ENCODE data around the gene BICDL1. TPM values are rescaled to one million over a fixed set of nuclear protein-coding genes. Genes with fewer than 3 reads are reported as not detected.

The BICDL1 gene
- total RNA-seq, 1 donor from 2014 or later: not detected

GRCh38 chr12:119949594-119949993 is 39.4 kb upstream of the BICDL1 start:
- no peaks in the 10 kb centered on the region for H3K4me1 Mint-ChIP-seq (ENCODE audit: unreplicated experiment)
- no peak for DNase-seq (ENCODE audit: extremely low spot score, unreplicated experiment)
- no peaks in the 10 kb centered on the region for H3K9me3 Mint-ChIP-seq (ENCODE audit: unreplicated experiment)
- TF ChIP-seq CTCF (IDR thresholded peaks at IDR 0.05): no peak
- H3K27ac Mint-ChIP-seq (ENCODE audit: unreplicated experiment): no peak overlapping the region
- H3K36me3 Mint-ChIP-seq (ENCODE audit: unreplicated experiment): no peaks in the 10 kb centered on the region
- H3K4me3 Mint-ChIP-seq (ENCODE audit: unreplicated experiment): no peak overlapping the region
- H3K27me3 Mint-ChIP-seq (ENCODE audit: unreplicated experiment): peaks cover 6% of the 10 kb centered on the region

- DNase-seq (ENCODE audit: extremely low spot score, unreplicated experiment): no peak
- no peaks in the 10 kb centered on the region for H3K4me1 Mint-ChIP-seq (ENCODE audit: unreplicated experiment)
- no peak overlapping the region for H3K4me3 Mint-ChIP-seq (ENCODE audit: unreplicated experiment)
- peaks cover 21% of the 10 kb centered on the region for H3K9me3 Mint-ChIP-seq (ENCODE audit: unreplicated experiment)
- no peaks in the 10 kb centered on the region for H3K36me3 Mint-ChIP-seq (ENCODE audit: unreplicated experiment)
- no peak for TF ChIP-seq CTCF (IDR thresholded peaks at IDR 0.05)
- H3K27ac Mint-ChIP-seq (ENCODE audit: unreplicated experiment): no peak overlapping the region
- no peaks in the 10 kb centered on the region for H3K27me3 Mint-ChIP-seq (ENCODE audit: unreplicated experiment)
Observed at GRCh38 chr12:119956047-119956446, 33.0 kb upstream of the BICDL1 start.

- Mint-ChIP-seq H3K27me3 (ENCODE audit: unreplicated experiment) (peaks cover 3% of the 10 kb centered on the region), H3K4me3 (ENCODE audit: unreplicated experiment) (no peak overlapping the region), H3K36me3 (ENCODE audit: unreplicated experiment) (no peaks in the 10 kb centered on the region), H3K9me3 (ENCODE audit: unreplicated experiment) (peaks cover 21% of the 10 kb centered on the region), H3K27ac (ENCODE audit: unreplicated experiment) (no peak overlapping the region), H3K4me1 (ENCODE audit: unreplicated experiment) (no peaks in the 10 kb centered on the region)
- TF ChIP-seq CTCF (IDR thresholded peaks at IDR 0.05): no peak
- no peak for DNase-seq (ENCODE audit: extremely low spot score, unreplicated experiment)
Observed at GRCh38 chr12:119957135-119957534, 31.9 kb upstream of the BICDL1 start.

- no peak for DNase-seq (ENCODE audit: extremely low spot score, unreplicated experiment)
- Mint-ChIP-seq H3K9me3 (ENCODE audit: unreplicated experiment) (peaks cover 21% of the 10 kb centered on the region), H3K36me3 (ENCODE audit: unreplicated experiment) (no peaks in the 10 kb centered on the region), H3K4me1 (ENCODE audit: unreplicated experiment) (no peaks in the 10 kb centered on the region), H3K27ac (ENCODE audit: unreplicated experiment) (no peak overlapping the region), H3K27me3 (ENCODE audit: unreplicated experiment) (peaks cover 8% of the 10 kb centered on the region), H3K4me3 (ENCODE audit: unreplicated experiment) (no peak overlapping the region)
- no peak for TF ChIP-seq CTCF (IDR thresholded peaks at IDR 0.05)
Observed at GRCh38 chr12:119959435-119959834, 29.6 kb upstream of the BICDL1 start.

GRCh38 chr12:119964123-119964522 is 24.9 kb upstream of the BICDL1 start:
- no peak for TF ChIP-seq CTCF (IDR thresholded peaks at IDR 0.05)
- Mint-ChIP-seq H3K4me3 (ENCODE audit: unreplicated experiment) (no peak overlapping the region), H3K27ac (ENCODE audit: unreplicated experiment) (no peak overlapping the region), H3K4me1 (ENCODE audit: unreplicated experiment) (no peaks in the 10 kb centered on the region), H3K36me3 (ENCODE audit: unreplicated experiment) (no peaks in the 10 kb centered on the region), H3K27me3 (ENCODE audit: unreplicated experiment) (peaks cover 17% of the 10 kb centered on the region), H3K9me3 (ENCODE audit: unreplicated experiment) (no peaks in the 10 kb centered on the region)
- DNase-seq (ENCODE audit: extremely low spot score, unreplicated experiment): no peak

Measured in osteocyte (in vitro differentiated cells).